K562 (cell line): Measurements from ENCODE around the gene TGFB2. TPM values are rescaled to one million over a fixed set of nuclear protein-coding genes. Genes with fewer than 3 reads are reported as not detected.

ENCODE experiments used
- BCOR ChIP-seq: fragments of 450-650 bp; IDR thresholded peaks from 2 replicates; pipeline ENCODE4 v1.6.1; 2016
- BHLHE40 ChIP-seq: IDR thresholded peaks from 2 replicates; pipeline ENCODE4 v1.6.1; 2011; ENCODE audit warnings: low read length, improper control_type of control experiment
- CGGBP1 ChIP-seq: fragments of 250-450 bp; sonication (Bioruptor Pico); IDR thresholded peaks from 2 replicates; pipeline ENCODE4 v1.9.0; 2021; ENCODE audit warnings: mild to moderate bottlenecking
- CTCF ChIP-seq, 3 experiments: IDR thresholded peaks in 2 of 3; conservative IDR thresholded peaks in 1 of 3; 2 replicates each; pipeline ENCODE4 v1.5.1; 2011 to 2012; ENCODE audit warnings: low read length in 3 of 3, mild to moderate bottlenecking in 3 of 3, control low read depth in 2 of 3, improper control_type of control experiment in 1 of 3, inconsistent platforms in 1 of 3, low read depth in 1 of 3, mixed read lengths in 1 of 3, moderate library complexity in 1 of 3; ENCODE audit not compliant: insufficient read depth in 2 of 3
- EHMT2 ChIP-seq: fragments of 450-650 bp; IDR thresholded peaks from 2 replicates; pipeline ENCODE4 v1.6.1; 2018; ENCODE audit warnings: antibody characterized with exemption
- EP300 ChIP-seq: IDR thresholded peaks from 2 replicates; pipeline ENCODE4 v1.6.1; 2012; ENCODE audit warnings: low read length, improper control_type of control experiment
- HDAC2 ChIP-seq: fragments of 450-650 bp; IDR thresholded peaks from 2 replicates; pipeline ENCODE4 v1.6.1; 2016; ENCODE audit warnings: mild to moderate bottlenecking
- KLF10 ChIP-seq: fragments of 250-450 bp; sonication (Bioruptor Pico); IDR thresholded peaks from 2 replicates; pipeline ENCODE4 v1.6.1; 2021; ENCODE audit warnings: matching md5 sums
- LEF1 ChIP-seq: fragments of 450-650 bp; IDR thresholded peaks from 2 replicates; pipeline ENCODE4 v1.6.1; 2016; ENCODE audit warnings: mild to moderate bottlenecking
- MYBL2 ChIP-seq, 2 experiments: fragments of 450-650 bp in 1 of 2; sonication (generic) in 1 of 2; formaldehyde crosslinking in 1 of 2; IDR thresholded peaks; 2 replicates each; pipeline versions ENCODE4 v1.6.1 to v1.8.1; 2017 to 2022; ENCODE audit warnings: borderline replicate concordance in 1 of 2, inconsistent platforms in 1 of 2, low read depth in 1 of 2, mild to moderate bottlenecking in 1 of 2, missing genetic modification reagents in 1 of 2, moderate library complexity in 1 of 2
- NCOA1 ChIP-seq: fragments of 450-650 bp; IDR thresholded peaks from 2 replicates; pipeline ENCODE4 v1.6.1; 2016; ENCODE audit warnings: low read depth
- NCOR1 ChIP-seq: fragments of 450-650 bp; IDR thresholded peaks from 2 replicates; pipeline ENCODE4 v1.6.1; 2016; ENCODE audit warnings: mild to moderate bottlenecking, moderate library complexity
- RAD51 ChIP-seq: fragments of 450-650 bp; IDR thresholded peaks from 2 replicates; pipeline ENCODE4 v1.7.1; 2016; ENCODE audit warnings: low read depth, mild to moderate bottlenecking, borderline replicate concordance
- RBFOX2 ChIP-seq: fragments of 200-400 bp; formaldehyde crosslinking; IDR thresholded peaks from 2 replicates; pipeline ENCODE4 v1.6.1; 2017; ENCODE audit warnings: low read depth, mild to moderate bottlenecking, low read length, moderate library complexity
- RBM34 ChIP-seq: fragments of 200-400 bp; formaldehyde crosslinking; IDR thresholded peaks from 2 replicates; pipeline ENCODE4 v1.6.1; 2018; ENCODE audit warnings: low read length, borderline replicate concordance; ENCODE audit not compliant: insufficient read depth
- RHOXF2B ChIP-seq: fragments of 250-450 bp; sonication (Bioruptor Pico); conservative IDR thresholded peaks from 2 replicates; pipeline ENCODE4 v1.5.1; 2021
- SMAD4 ChIP-seq: fragments of 250-450 bp; sonication (Bioruptor Pico); conservative IDR thresholded peaks from 2 replicates; pipeline ENCODE4 v1.8.0; 2021; ENCODE audit warnings: inconsistent platforms, mild to moderate bottlenecking, moderate library complexity
- SMARCA4 ChIP-seq: fragments of 450-650 bp; IDR thresholded peaks from 2 replicates; pipeline ENCODE4 v1.6.1; 2016
- SOX6 ChIP-seq: fragments of 450-650 bp; IDR thresholded peaks from 2 replicates; pipeline ENCODE4 v1.6.1; 2014; ENCODE audit warnings: mild to moderate bottlenecking
- TAL1 ChIP-seq: fragments of 450-650 bp; IDR thresholded peaks from 2 replicates; pipeline ENCODE4 v1.6.1; 2016; ENCODE audit warnings: mild to moderate bottlenecking
- TEAD1 ChIP-seq, 2 experiments: fragments of 450-650 bp in 1 of 2; sonication (generic) in 1 of 2; formaldehyde crosslinking; IDR thresholded peaks; 2 replicates each; pipeline versions ENCODE4 v1.4.0 to v1.8.0; 2020 to 2022; ENCODE audit warnings: mild to moderate bottlenecking in 2 of 2, missing genetic modification reagents in 1 of 2
- THRAP3 ChIP-seq: fragments of 450-650 bp; IDR thresholded peaks from 2 replicates; pipeline ENCODE4 v1.6.1; 2016; ENCODE audit warnings: mild to moderate bottlenecking, inconsistent platforms, borderline replicate concordance
- UBTF ChIP-seq, 2 experiments: IDR thresholded peaks; 2 replicates each; pipeline ENCODE4 v1.6.1; 2012; ENCODE audit warnings: improper control_type of control experiment in 2 of 2, low read depth in 2 of 2, low read length in 2 of 2, borderline replicate concordance in 1 of 2
- ZNF76 ChIP-seq: fragments of 250-450 bp; sonication (Bioruptor Pico); IDR thresholded peaks from 2 replicates; pipeline ENCODE4 v1.4.0; 2020; ENCODE audit warnings: mild to moderate bottlenecking, moderate library complexity, borderline replicate concordance
- polyA plus RNA-seq, 8 experiments: library from polyadenylated mRNA; depleted of rRNA in 4 of 8; stranded (reverse) in 5 of 8; unstranded in 3 of 8; fragments of >200 nt; fragmentation: Nextera tagmentation in 2 of 8; fragmentation: Illumina TruSeq in 1 of 8; extraction: Ambion mirVana in 2 of 8; extraction: Trizol in 1 of 8; gene quantifications; 2 replicates each; pipeline versions ENCODE4 v1.2.1 to v1.2.3, GENCODE V29; 2011 to 2014; ENCODE audit warnings: inconsistent platforms in 1 of 8, missing spikeins in 1 of 8
- total RNA-seq, 7 experiments: library from RNA; depleted of rRNA in 6 of 7; stranded (reverse); fragments of >200 nt in 6 of 7; fragmentation: Illumina TruSeq in 2 of 7; extraction: Trizol in 2 of 7; gene quantifications; 2 replicates each; pipeline versions ENCODE4 v1.2.1 to v1.2.3, GENCODE V29; 2011 to 2021; ENCODE audit warnings: low replicate concordance in 1 of 7

Gene TGFB2
- total and polyA plus RNA-seq, 9 of the 15 experiments (the other 6 are each of a cell fraction or from before 2014, with no cell fraction given): 0.03 to 0.41 (median 0.11) TPM; not detected in 3

- peak; percentile 42; the same call in 1 of the 2 replicates for TF ChIP-seq NCOA1
- 0 out of 2 replicates have a peak, but pooled peaks have one; percentile 45 for TF ChIP-seq THRAP3
- peak; percentile 16; the same call in 1 of the 2 replicates for TF ChIP-seq SOX6
- peak; percentile 91 for TF ChIP-seq TAL1
- TF ChIP-seq RHOXF2B (CRISPR knock-in tag): no peak
- TF ChIP-seq SMARCA4: peak; percentile 86
- TF ChIP-seq NCOR1: peak; percentile 90
- TF ChIP-seq ZNF76 (CRISPR knock-in tag): no peak
- no peak for TF ChIP-seq CTCF (IDR thresholded peaks at IDR 0.05 in 2 of 3, conservative IDR thresholded peaks at IDR 0.05 in 1 of 3; ENCODE audit: insufficient read depth in 2 of 3, low read depth in 1 of 3, low read length in 3 of 3)
- TF ChIP-seq BCOR: no peak
- no peak for TF ChIP-seq CGGBP1 (CRISPR knock-in tag)
- TF ChIP-seq UBTF (IDR thresholded peaks at IDR 0.05; ENCODE audit: borderline replicate concordance in 1 of 2, low read depth in 2 of 2, low read length in 2 of 2): 0 out of 4 replicates have a peak, but pooled peaks of 1 of the 2 experiments have one; percentile 27
- no peak for TF ChIP-seq RBM34
- TF ChIP-seq KLF10 (CRISPR knock-in tag): no peak
- TF ChIP-seq BHLHE40: peak; percentile 19; the same call in 1 of the 2 replicates
- 0 out of 2 replicates have a peak, but pooled peaks have one; percentile 0 for TF ChIP-seq RBFOX2
- TF ChIP-seq LEF1: peak; percentile 58; the same call in 1 of the 2 replicates
- TF ChIP-seq HDAC2: 0 out of 2 replicates have a peak, but pooled peaks have one; percentile 41
- TF ChIP-seq EP300: peak; percentile 84; the same call in 1 of the 2 replicates
- TF ChIP-seq TEAD1 (CRISPR knock-in tag; IDR thresholded peaks at IDR 0.05): no peak
- TF ChIP-seq RAD51: no peak
- peak; percentile 79 for TF ChIP-seq MYBL2 (IDR thresholded peaks at IDR 0.05; ENCODE audit: low read depth)
- TF ChIP-seq MYBL2 (CRISPR knock-in tag; IDR thresholded peaks at IDR 0.05; ENCODE audit: borderline replicate concordance): no peak
- peak; percentile 44 for TF ChIP-seq SMAD4 (CRISPR knock-in tag)
- peak; percentile 82 for TF ChIP-seq EHMT2
These were observed 46.7 kb upstream of the TGFB2 start (continued) for GRCh38 chr1:218298398-218298797.
